ENCODE data around the gene CNTLN. TPM values are rescaled to one million over a fixed set of nuclear protein-coding genes. Genes with fewer than 3 reads are reported as not detected.
A peak's percentile ranks its signal among the peaks of the same experiment; 100 is the strongest.

CNTLN gene
- total and polyA plus RNA-seq, 2 of the 8 experiments (the other 6 are each of a cell fraction or from before 2014, with no cell fraction given), result 4.8 to 10.8 TPM

DNA sequence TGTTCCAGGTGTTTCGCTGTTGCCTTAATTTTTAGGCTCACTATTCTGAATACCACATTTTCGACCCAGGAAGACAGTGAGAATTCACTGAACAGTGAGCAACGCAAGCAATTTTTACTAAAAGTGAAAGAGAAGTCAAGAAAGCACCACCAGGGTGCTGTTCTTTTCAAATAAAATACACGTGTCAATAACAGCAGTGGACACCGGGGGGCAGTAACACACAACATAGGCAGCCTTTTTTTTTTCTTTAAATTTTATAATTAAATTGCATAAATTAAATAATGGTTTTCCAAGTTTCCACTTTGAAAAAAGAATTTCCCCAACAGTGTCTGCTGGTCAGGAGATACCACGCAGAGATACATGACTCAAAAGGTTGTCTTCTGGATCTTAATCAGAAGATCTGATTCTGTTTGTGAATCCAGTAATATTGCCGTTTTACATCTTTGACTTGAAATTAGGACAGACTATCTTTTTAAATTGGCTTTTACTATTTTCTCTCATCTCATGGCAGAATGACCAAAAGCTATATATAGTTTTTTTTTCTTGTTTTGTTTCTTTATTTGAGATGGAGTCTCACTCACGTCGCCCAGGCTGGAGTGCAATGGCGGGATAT lies 396.9 kb downstream of the CNTLN start:
- Histone ChIP-seq H3K36me3 (ENCODE audit: control insufficient read depth in 2 of 4, insufficient read depth in 4 of 4, low read length in 3 of 4) (no peaks in the 10 kb centered on the region; a peak in 1 of 8 replicates), H2AK5ac (ENCODE audit: low read depth, low read length) (no peak overlapping the region), H2AFZ (ENCODE audit: low read length) (peak overlapping the region; percentile 96), H3K79me1 (ENCODE audit: low read depth, low read length) (no peaks in the 10 kb centered on the region), H3K56ac (replicated peaks; ENCODE audit: insufficient read length, low read depth, low read length) (no peak overlapping the region), H4K91ac (replicated peaks; ENCODE audit: insufficient read length, low read length) (no peak overlapping the region), H3K14ac (ENCODE audit: insufficient read length) (no peak overlapping the region), H3K4me1 (replicated peaks in 1 of 4; ENCODE audit: control insufficient read depth in 3 of 4, insufficient read depth in 4 of 4, low read length in 3 of 4) (no peaks in the 10 kb centered on the region; a peak in 1 of 7 replicates), H3K23me2 (ENCODE audit: low read depth, low read length) (no peaks in the 10 kb centered on the region), H3K79me2 (ENCODE audit: control insufficient read depth in 1 of 2, insufficient read depth in 2 of 2, low read length in 2 of 2) (no peaks in the 10 kb centered on the region), H2BK120ac (replicated peaks; ENCODE audit: low read depth, low read length) (no peak overlapping the region), H3K18ac (ENCODE audit: extremely low read depth, low read length) (no peak overlapping the region), H3K27me3 (replicated peaks in 1 of 4; ENCODE audit: control insufficient read depth in 3 of 4, extremely low read depth in 1 of 4, insufficient read depth in 3 of 4, low read length in 3 of 4) (no peaks in the 10 kb centered on the region), H2BK20ac (ENCODE audit: low read length) (no peak overlapping the region), H3K4ac (replicated peaks; ENCODE audit: insufficient read length, low read depth, low read length) (no peak overlapping the region), H3K4me2 (ENCODE audit: insufficient read depth in 1 of 2, low read depth in 2 of 2, low read length in 2 of 2) (no peak overlapping the region), H3K9me3 (ENCODE audit: insufficient read depth in 2 of 2, low read depth in 1 of 2, low read length in 1 of 2) (no peaks in the 10 kb centered on the region), H2BK12ac (ENCODE audit: low read depth, low read length) (no peak overlapping the region), H3K27ac (ENCODE audit: low read depth, low read length) (no peak overlapping the region), H3K9ac (replicated peaks in 1 of 4; ENCODE audit: extremely low read depth in 1 of 4, low read depth in 3 of 4, low read length in 3 of 4) (no peak overlapping the region), H4K5ac (ENCODE audit: insufficient read length, low read depth, low read length) (no peak overlapping the region), H4K20me1 (replicated peaks in 1 of 2; ENCODE audit: control insufficient read depth in 1 of 2, insufficient read depth in 2 of 2, low read length in 2 of 2) (no peaks in the 10 kb centered on the region), H2BK15ac (ENCODE audit: low read length) (no peak overlapping the region), H3K4me3 (ENCODE audit: extremely low read depth in 1 of 4, insufficient read depth in 2 of 4, low read depth in 3 of 4, low read length in 4 of 4) (no peak overlapping the region), H4K8ac (ENCODE audit: extremely low read depth, insufficient read depth, low read length) (no peak overlapping the region), H2BK5ac (ENCODE audit: low read depth, low read length) (no peak overlapping the region), H3K23ac (ENCODE audit: insufficient read length) (no peak overlapping the region)
- ChIA-PET CTCF (ENCODE audit: partially characterized antibody) (interaction anchor here (0.6 to 9.5 kb wide), 42 partner anchors 8 to 1090 kb away, joined by 3 to 95 read pairs (median 4); no protein-coding TSS in a partner anchor), POLR2A (ENCODE audit: partially characterized antibody) (no interaction called here)
- TF ChIP-seq CREB1 (IDR thresholded peaks at IDR 0.05) (no peak), CTCF (IDR thresholded peaks at IDR 0.05; ENCODE audit: control extremely low read depth in 1 of 3, insufficient read depth in 1 of 3, low read depth in 1 of 3, low read length in 3 of 3) (peak in 2 of 3 experiments; percentile 53 to 92; a peak in 3 of 4 replicates), YY1 (IDR thresholded peaks at IDR 0.05; ENCODE audit: low read depth, low read length) (peak; percentile 90), SRF (IDR thresholded peaks at IDR 0.05; ENCODE audit: low read depth, low read length) (no peak), CHD1 (IDR thresholded peaks at IDR 0.05; ENCODE audit: low read depth, low read length) (no peak), RAD21 (IDR thresholded peaks at IDR 0.05 in 1 of 2, conservative IDR thresholded peaks at IDR 0.05 in 1 of 2; ENCODE audit: low read depth in 2 of 2, low read length in 2 of 2) (peak; percentile 80 to 83), SIX5 (IDR thresholded peaks at IDR 0.05; ENCODE audit: low read depth, low read length) (no peak), SP2 (IDR thresholded peaks at IDR 0.05; ENCODE audit: low read length) (no peak)
- TF ChIP-seq, protein P1, sequence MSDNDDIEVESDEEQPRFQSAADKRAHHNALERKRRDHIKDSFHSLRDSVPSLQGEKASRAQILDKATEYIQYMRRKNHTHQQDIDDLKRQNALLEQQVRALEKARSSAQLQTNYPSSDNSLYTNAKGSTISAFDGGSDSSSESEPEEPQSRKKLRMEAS (IDR thresholded peaks at IDR 0.05), result peak; percentile 17; the same call in 1 of the 2 replicates
- FAIRE-seq, result no peak
- DNase-seq (ENCODE audit: low read depth in 1 of 2, low spot score in 2 of 2), result peak in 1 of 2 experiments; percentile 73
- WGBS, 2 experiments (ENCODE audit: extremely low coverage in 1 of 2, insufficient coverage in 1 of 2, insufficient read length in 1 of 2, insufficient replicate concordance in 2 of 2, low coverage in 1 of 2, low lambda C conversion rate in 2 of 2, missing lambda C conversion rate in 1 of 2), result 46% methylated on average over 10 of the region's 10 CpGs; no CpG with 5 or more reads in 1 of the 2 experiments
